GM18511 (cell line): ENCODE data around the gene SLC7A6.

ENCODE experiments used
- ATAC-seq: cut with Tn5 transposase; IDR thresholded peaks from one replicate; pipeline ENCODE4 v1.9.1; 2021; ENCODE audit warnings: mild to moderate bottlenecking, moderate library complexity; ENCODE audit not compliant: unreplicated experiment

SLC7A6 gene

DNA sequence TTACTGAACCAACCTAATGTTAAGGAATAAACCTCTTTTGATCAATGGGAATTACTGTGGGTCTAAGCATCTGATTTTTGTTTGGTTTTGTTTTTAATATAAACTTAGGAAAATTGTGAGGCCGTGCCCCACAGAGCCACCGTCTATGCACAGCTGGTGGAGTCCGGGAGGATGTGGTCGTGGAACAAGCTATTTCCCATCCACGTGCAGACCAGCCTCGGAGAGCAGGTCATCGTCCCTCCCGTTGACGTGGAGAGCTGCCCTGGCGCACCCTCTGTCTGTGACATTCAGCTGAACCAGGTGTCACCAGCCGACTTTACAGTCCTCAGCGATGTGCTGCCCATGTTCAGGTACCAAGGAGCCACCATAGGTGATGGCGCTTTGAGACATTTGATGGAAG, 74.9 kb downstream of the SLC7A6 start:
- no peak for ATAC-seq

DNA sequence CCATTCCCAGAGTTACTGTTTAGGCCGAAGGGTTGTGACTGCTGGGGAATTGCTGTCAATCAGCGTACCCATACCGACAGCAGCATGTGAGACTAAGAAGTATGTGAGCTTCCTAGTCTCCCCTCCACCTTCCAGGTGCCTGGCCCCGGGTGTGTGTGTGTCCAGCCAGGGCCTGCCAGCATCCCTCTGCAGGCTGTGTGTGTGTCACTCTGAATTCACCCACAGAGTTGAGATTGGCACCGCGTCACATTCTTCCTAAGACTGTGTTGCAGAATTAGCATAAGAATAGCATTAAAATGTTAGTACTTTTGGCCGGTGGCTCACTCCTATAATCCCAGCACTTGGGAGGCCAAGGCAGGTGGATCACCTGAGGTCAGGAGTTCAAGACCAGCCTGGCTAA, 78.3 kb downstream of the SLC7A6 start:
- no peak for ATAC-seq

DNA sequence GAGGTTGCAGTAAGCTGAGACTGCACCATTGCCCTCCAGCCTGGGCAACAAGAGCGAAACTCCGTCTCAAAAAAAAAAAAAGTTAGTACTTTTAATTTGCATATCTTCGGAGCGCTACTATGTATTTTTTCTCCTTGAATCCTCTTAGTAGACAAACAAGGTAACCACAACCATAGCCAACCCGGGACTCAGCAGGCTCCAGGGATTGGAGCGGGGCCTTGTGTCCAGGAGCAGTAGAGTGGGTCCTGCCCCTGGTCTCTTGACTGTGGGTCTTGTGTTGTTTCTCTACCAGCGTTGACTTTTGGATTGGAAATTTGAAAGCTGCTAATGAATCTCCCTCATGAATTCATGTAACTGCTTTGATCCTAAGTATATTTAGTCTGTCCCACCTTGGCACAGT, 78.8 kb downstream of the SLC7A6 start:
- no peak for ATAC-seq

DNA sequence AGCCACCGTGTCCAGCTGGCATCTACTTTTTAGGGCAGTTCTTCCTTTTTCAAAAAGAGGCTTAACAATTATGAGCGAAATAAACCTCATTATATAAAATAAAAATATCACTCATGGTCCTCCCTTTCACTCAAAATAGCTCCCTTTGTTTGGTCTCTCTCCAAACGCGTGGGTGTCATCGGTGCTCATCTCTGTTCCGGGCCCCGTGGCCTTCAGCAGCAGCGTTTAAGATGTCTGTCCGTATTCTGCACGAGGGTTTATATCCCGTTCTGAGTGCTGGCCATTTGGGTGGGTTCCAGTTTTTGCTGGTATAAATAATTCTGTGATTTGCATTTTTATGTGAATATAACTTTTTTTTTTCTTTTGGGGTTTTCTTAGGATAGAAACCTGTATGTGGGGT, 79.9 kb downstream of the SLC7A6 start:
- no peak for ATAC-seq

DNA sequence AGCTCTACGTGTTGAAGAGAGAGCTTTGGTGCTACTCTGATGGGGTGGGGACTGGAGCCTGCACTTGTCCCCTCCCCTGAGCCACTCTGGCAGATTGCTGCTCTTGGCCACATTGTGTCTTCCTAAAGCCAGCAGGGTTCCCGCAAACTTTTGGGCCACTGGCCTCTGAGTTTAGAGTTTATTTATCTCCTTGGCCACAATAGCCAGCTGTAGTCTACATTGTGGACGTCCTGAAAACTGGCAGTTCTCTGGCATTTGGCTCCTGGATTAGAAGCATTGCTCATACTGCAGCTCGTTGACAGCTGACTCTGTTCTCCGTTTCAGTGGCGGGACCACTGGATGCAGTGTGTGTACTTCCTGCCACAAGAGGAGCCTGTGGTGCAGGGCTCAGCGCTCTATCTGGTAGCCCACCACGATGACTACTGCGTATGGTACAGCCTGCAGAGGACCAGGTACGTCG, 81.1 kb downstream of the SLC7A6 start:
- no peak for ATAC-seq

DNA sequence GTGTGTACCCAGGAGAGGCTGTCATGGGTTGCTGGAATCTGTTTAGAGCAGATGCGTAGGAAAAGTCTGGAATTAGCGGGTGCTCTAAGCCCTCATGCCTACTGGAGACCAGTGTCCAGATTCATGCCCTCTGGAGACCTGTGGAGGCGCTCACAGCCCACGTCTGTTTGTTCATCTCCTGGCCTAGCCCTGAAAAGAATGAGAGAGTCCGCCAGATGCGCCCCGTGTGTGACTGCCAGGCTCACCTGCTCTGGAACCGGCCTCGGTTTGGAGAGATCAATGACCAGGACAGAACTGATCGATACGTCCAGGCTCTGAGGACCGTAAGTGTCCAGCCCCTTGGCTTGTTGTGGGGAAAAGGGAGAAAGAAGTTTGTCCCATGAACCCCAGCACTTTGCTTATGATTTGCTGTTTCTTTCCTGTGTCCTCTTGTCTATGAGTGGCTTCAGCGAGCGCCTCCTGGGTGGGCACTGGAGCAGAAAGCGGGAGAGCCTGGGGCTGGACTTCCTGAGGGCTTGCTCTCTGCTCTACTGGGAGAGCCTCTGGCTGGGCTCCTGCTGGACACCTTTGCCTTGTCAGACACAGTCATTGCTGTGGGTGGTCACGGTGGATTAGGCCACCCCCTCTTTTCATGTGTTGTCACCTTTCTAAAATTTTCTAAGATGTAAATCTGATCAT, 81.8 kb downstream of the SLC7A6 start:
- no peak for ATAC-seq

DNA sequence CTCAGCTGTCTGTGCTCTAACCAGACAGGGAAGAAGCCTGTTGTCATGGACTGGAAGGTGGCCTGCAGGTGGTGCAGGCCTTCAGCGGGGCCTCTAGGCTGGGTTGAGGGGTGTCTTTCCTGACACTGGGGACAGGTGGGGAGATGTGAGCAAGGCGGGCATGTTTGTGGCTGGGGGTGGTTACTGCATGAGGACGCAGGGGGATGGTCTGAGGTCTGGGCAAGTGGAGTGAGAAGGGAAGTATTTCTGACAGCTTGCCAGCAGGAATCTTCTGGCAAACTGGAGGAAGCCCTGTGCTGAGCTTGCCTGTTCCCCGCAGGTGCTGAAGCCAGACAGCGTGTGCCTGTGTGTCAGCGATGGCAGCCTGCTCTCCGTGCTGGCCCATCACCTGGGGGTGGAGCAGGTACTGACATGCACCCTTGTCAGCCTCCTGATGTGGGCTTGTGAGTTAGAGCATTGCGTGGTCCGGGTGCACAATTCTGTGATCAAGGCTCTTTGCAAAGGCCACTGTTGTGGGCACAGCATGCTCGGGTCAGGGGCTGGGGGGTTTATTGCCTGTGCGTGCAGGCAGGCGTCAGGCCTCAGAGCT, 82.7 kb downstream of the SLC7A6 start:
- no peak for ATAC-seq

DNA sequence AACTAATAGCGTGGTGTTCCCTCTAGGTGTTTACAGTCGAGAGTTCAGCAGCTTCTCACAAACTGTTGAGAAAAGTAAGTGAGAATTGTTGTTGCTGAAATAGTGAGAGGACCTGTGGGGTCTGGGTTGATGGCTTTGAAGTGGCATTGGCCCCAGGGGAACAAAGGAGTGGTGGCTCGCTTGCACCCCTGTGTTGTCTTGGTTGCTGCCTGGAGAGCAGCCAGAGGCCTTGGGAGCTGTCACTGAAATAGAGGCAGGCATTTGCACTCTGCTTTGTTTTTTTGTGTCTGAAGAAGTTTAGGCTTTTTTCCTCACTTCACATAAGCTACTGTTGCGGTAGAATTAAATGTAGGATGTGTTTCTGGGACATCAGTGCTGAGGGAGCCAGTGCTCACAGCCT, 83.3 kb downstream of the SLC7A6 start:
- ATAC-seq, result no peak

DNA sequence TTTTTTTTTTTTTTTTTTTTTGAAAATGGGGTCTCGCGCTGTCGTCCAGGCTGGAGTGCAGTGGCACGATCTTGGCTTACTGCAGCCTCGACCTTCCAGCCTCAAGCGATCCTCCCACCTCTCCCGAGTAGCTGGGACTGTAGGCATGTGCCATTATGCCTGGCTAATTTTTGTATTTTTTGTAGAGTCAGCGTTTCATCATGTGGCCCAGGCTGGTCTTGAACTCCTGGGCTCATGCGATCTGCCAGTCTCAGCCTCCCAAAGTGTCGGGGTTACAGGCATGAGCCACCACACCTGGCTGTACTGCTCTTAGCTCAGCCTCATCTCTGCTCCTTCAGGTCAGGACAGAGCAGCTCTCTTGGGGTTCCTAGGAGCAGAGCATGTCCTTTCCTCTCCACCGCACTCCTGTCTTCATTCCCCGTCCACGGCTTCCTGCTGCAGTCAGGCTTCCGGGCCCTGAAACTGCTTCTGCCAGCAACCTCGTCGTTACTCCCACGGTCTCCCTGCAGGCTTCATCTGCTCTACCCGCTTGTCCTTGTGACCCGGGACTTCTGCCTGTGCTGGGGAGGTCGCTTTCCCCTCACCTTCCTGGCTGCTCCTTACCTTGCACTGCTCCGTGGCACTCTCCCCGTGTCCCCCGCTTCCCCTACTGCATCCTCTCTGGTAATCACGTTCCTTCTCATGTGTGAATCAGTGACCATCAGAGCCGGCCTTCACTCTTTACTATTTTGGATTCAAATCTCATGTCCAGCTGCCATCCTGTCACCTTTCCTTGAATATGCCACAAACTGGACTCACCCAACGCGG, 84.5 kb downstream of the SLC7A6 start:
- ATAC-seq, result no peak

DNA sequence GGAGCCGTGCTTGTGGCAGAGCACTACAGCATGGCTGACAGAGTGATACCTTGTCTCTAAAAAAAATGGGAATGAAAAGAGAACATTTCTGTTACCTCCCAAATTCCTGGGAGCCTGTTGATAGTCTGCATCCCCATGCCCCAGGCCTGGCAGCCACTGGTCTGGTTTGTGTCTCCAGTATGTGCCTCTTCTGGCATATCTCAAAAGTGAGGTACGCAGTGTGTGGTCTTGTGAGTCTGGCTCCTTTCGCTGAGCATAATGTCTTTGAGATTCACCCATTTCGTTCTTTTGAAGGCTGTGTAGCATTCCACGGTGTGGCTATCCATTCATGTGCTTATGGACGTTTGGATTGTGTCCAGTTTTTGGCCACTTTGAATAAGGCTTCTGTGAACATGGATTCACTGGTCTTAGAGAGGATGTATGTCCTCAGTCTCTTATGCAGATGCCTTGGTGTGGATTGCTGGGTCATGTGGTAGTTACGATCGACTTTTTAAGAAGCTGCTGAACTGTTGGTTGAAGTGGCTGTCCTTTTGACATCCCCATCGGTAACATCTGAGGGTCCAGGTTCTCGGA, 85.6 kb downstream of the SLC7A6 start:
- no peak for ATAC-seq

DNA sequence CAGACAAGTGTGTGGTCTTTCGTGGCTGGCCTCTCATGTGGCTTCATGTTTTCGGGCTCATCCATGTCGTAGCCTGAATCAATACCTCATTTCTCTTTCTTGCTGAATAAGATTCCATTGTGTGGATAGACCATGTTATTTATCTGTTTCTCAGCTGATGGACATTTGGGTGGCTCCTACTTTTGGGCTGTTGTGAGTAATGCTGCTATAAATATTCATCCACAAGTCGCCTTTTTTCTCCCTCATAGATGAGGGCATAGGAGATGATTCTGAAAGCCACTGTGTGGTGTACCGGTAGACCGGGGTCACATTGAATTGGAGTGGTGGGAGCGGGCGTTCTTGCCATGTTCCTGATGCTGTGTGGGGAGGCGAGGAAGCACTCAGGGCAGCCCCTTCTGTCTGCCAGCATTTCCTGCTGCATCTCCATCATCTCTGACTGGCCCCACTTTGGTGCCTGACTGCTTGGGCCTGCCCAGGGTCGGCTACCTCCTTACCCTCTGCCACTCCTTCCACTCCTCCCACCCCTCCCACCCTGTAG, 86.6 kb downstream of the SLC7A6 start:
- ATAC-seq, result no peak
